Measurements from ENCODE around the gene PPFIBP1. TPM values are rescaled to one million over a fixed set of nuclear protein-coding genes. Genes with fewer than 3 reads are reported as not detected.
"Not testable (repeated sequence)": the region's sequence is repeated elsewhere in the genome, so short reads cannot be mapped to it uniquely, and the experiment has no call there.

Gene PPFIBP1
- total RNA-seq, 2 donors from 2014 or later = 98.5 to 213 TPM

DNA sequence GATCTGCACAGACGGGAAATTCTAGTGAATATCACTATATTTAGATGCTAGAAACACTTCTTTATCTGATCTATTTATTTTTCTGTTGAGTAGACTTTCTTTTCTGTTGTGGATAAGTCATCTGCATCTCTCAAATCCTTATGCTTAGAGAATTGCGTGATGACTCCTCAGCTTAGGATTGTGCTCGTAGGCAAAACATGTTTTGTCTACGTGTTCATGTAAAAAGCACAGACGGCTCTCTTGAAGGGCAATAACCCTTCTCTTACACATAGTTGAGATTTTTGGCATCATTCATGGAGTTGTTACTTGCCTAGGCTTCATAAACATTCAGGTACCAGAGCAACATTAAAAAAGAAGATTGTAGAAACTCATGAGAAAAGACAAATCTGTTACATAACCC, 18.6 kb downstream of the PPFIBP1 start:
- no peak for DNase-seq
- Mint-ChIP-seq H3K4me3 (no peak overlapping the region), H3K36me3 (ENCODE audit: low read depth) (peaks cover 12% of the 10 kb centered on the region), H3K27ac (no peak overlapping the region), H3K9me3 (peaks cover 6% of the 10 kb centered on the region), H3K27me3 (ENCODE audit: insufficient read depth) (no peaks in the 10 kb centered on the region), H3K4me1 (peaks cover 31% of the 10 kb centered on the region)
- TF ChIP-seq, protein P1, sequence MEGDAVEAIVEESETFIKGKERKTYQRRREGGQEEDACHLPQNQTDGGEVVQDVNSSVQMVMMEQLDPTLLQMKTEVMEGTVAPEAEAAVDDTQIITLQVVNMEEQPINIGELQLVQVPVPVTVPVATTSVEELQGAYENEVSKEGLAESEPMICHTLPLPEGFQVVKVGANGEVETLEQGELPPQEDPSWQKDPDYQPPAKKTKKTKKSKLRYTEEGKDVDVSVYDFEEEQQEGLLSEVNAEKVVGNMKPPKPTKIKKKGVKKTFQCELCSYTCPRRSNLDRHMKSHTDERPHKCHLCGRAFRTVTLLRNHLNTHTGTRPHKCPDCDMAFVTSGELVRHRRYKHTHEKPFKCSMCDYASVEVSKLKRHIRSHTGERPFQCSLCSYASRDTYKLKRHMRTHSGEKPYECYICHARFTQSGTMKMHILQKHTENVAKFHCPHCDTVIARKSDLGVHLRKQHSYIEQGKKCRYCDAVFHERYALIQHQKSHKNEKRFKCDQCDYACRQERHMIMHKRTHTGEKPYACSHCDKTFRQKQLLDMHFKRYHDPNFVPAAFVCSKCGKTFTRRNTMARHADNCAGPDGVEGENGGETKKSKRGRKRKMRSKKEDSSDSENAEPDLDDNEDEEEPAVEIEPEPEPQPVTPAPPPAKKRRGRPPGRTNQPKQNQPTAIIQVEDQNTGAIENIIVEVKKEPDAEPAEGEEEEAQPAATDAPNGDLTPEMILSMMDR (conservative IDR thresholded peaks at IDR 0.05) = no peak
- no peaks in the 10 kb centered on the region for H3K36me3 ChIP-seq (ENCODE audit: control insufficient read depth, insufficient read depth, low read length)
- no peaks in the 10 kb centered on the region for H3K9me3 ChIP-seq (ENCODE audit: control insufficient read depth, low read length)
- H3K9ac ChIP-seq (ENCODE audit: extremely low read depth, low read length, poor library complexity, severe bottlenecking) = no peak overlapping the region
- WGBS, 2 experiments (ENCODE audit: insufficient coverage in 1 of 2, insufficient read length in 1 of 2) = 94% methylated on average over 4 of the region's 5 CpGs; no CpG with 5 or more reads in 1 of the 2 experiments
- no peak overlapping the region for H3K4me3 ChIP-seq (ENCODE audit: low read length)
- H3K27ac ChIP-seq (ENCODE audit: low read depth, low read length) = no peak overlapping the region
- H3K27me3 ChIP-seq (ENCODE audit: control insufficient read depth, insufficient read depth, low read length, poor library complexity, severe bottlenecking) = no peaks in the 10 kb centered on the region
- H3K4me1 ChIP-seq (ENCODE audit: control insufficient read depth, insufficient read depth, low read length) = peaks cover 3% of the 10 kb centered on the region

DNA sequence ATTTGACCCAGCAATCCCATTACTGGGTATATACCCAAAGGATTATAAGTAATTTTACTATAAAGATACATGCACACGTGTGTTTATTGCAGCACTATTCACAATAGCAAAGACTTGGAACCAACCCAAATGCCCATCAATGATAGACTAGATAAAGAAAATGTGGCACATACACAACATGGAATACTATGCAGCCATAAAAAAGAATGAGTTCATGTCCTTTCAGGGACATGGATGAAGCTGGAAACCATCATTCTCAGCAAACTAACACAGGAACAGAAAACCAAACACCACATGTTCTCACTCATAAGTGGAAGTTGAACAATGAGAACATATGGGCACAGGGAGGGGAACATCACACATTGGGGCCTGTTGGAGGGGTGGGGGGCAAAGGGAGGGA, 20.9 kb downstream of the PPFIBP1 start:
- H3K4me3 Mint-ChIP-seq; H3K27ac Mint-ChIP-seq; H3K4me1 ChIP-seq (ENCODE audit: control insufficient read depth, insufficient read depth, low read length); H3K27me3 ChIP-seq (ENCODE audit: control insufficient read depth, insufficient read depth, low read length, poor library complexity, severe bottlenecking); H3K9me3 Mint-ChIP-seq; H3K9me3 ChIP-seq (ENCODE audit: control insufficient read depth, low read length); H3K27me3 Mint-ChIP-seq (ENCODE audit: insufficient read depth); H3K9ac ChIP-seq (ENCODE audit: extremely low read depth, low read length, poor library complexity, severe bottlenecking); H3K27ac ChIP-seq (ENCODE audit: low read depth, low read length); H3K4me3 ChIP-seq (ENCODE audit: low read length); H3K36me3 ChIP-seq (ENCODE audit: control insufficient read depth, insufficient read depth, low read length); DNase-seq: not testable (repeated sequence)
- peaks cover 12% of the 10 kb centered on the region for H3K36me3 Mint-ChIP-seq (ENCODE audit: low read depth)
- WGBS, 2 experiments (ENCODE audit: insufficient coverage in 1 of 2, insufficient read length in 1 of 2) = 60% methylated on average over 1 of the region's 1 CpG; no CpG with 5 or more reads in 1 of the 2 experiments
- H3K4me1 Mint-ChIP-seq = peaks cover 37% of the 10 kb centered on the region

DNA sequence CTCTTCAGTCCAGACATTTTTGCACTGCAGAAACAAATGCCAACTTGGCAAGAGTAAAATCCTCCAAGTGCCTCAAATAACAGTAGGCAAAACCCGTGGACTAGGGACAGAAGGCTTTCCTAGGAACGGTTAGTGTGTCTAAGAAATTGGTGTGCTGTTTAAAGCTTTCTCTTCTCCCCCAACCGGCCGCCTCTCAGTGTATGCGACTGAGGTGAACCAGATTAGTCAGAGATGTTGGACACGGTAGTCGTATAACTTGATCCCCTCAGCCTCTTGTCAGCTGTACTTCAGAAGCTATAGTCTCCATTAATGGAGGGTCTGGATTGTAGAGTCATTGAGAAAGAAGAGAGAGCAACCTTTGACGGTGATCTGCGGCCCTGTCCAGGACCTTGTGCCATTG, 21.7 kb downstream of the PPFIBP1 start:
- Histone ChIP-seq H3K4me1 (ENCODE audit: control insufficient read depth, insufficient read depth, low read length) (peaks cover 8% of the 10 kb centered on the region), H3K9ac (ENCODE audit: extremely low read depth, low read length, poor library complexity, severe bottlenecking) (no peak overlapping the region), H3K27ac (ENCODE audit: low read depth, low read length) (no peak overlapping the region), H3K9me3 (ENCODE audit: control insufficient read depth, low read length) (no peaks in the 10 kb centered on the region), H3K36me3 (ENCODE audit: control insufficient read depth, insufficient read depth, low read length) (no peaks in the 10 kb centered on the region), H3K27me3 (ENCODE audit: control insufficient read depth, insufficient read depth, low read length, poor library complexity, severe bottlenecking) (no peaks in the 10 kb centered on the region), H3K4me3 (ENCODE audit: low read length) (no peak overlapping the region)
- peaks cover 43% of the 10 kb centered on the region for H3K4me1 Mint-ChIP-seq
- peaks cover 6% of the 10 kb centered on the region for H3K9me3 Mint-ChIP-seq
- DNase-seq = no peak
- H3K36me3 Mint-ChIP-seq (ENCODE audit: low read depth) = peaks cover 12% of the 10 kb centered on the region
- no peak overlapping the region for H3K4me3 Mint-ChIP-seq
- H3K27me3 Mint-ChIP-seq (ENCODE audit: insufficient read depth) = no peaks in the 10 kb centered on the region
- H3K27ac Mint-ChIP-seq = peak overlapping the region; percentile 22
- 96 to 100% methylated on average over 3 to 9 of the region's 9 CpGs for WGBS, 2 experiments (ENCODE audit: insufficient coverage in 1 of 2, insufficient read length in 1 of 2)
- TF ChIP-seq, protein P1 (conservative IDR thresholded peaks at IDR 0.05) = no peak

DNA sequence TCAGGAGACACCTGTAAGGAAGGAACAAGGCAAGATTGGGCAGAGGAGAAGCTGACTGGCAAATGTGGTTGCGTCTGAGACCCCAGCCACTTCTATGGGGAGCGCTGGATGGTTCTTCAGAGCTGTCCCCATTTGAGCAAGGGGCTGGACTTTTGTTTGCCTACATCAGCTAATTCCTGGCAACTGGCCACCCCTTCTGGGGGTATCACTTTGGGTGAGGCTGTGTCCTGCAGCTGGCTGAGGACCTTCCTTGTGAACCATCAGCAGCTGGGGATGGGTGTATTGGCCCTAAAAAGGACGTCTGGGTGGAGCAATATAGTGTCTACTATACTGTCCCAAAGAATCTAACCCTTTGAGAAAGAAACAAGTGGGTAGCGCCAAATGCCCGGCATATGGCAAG, 23.6 kb downstream of the PPFIBP1 start:
- H3K36me3 Mint-ChIP-seq (ENCODE audit: low read depth) = peaks cover 16% of the 10 kb centered on the region
- TF ChIP-seq, protein P1 (conservative IDR thresholded peaks at IDR 0.05) = no peak
- Histone ChIP-seq H3K4me3 (ENCODE audit: low read length) (no peak overlapping the region), H3K9ac (ENCODE audit: extremely low read depth, low read length, poor library complexity, severe bottlenecking) (no peak overlapping the region), H3K36me3 (ENCODE audit: control insufficient read depth, insufficient read depth, low read length) (no peaks in the 10 kb centered on the region), H3K4me1 (ENCODE audit: control insufficient read depth, insufficient read depth, low read length) (peaks cover 5% of the 10 kb centered on the region), H3K9me3 (ENCODE audit: control insufficient read depth, low read length) (no peaks in the 10 kb centered on the region), H3K27me3 (ENCODE audit: control insufficient read depth, insufficient read depth, low read length, poor library complexity, severe bottlenecking) (no peaks in the 10 kb centered on the region), H3K27ac (ENCODE audit: low read depth, low read length) (no peak overlapping the region)
- no peak overlapping the region for H3K27ac Mint-ChIP-seq
- DNase-seq = no peak
- peaks cover 6% of the 10 kb centered on the region for H3K9me3 Mint-ChIP-seq
- no peaks in the 10 kb centered on the region for H3K27me3 Mint-ChIP-seq (ENCODE audit: insufficient read depth)
- H3K4me3 Mint-ChIP-seq = no peak overlapping the region
- H3K4me1 Mint-ChIP-seq = peaks cover 38% of the 10 kb centered on the region
- WGBS, 2 experiments (ENCODE audit: insufficient coverage in 1 of 2, insufficient read length in 1 of 2) = 80 to 98% methylated on average over 3 to 5 of the region's 5 CpGs
